HepG2 (cell line): ENCODE measurements around the gene RBMS2. TPM values are rescaled to one million over a fixed set of nuclear protein-coding genes. Genes with fewer than 3 reads are reported as not detected.

Experiments
- ATAC-seq: fragments of 200-7000 bp; cut with Tn5 transposase; 3 replicates; pipeline ENCODE4 v1.9.1; 2020; ENCODE audit warnings: mild to moderate bottlenecking, moderate library complexity
- BruUV-seq: library from RNA; stranded (reverse); fragments of 400-500 nt; replicated peaks from 2 replicates; lab custom pipeline; 2021; lab: Mats Ljungman, UMichigan
- CTCF ChIA-PET: fragments of 300-600 bp; formaldehyde crosslinking; extraction: SDS; loops from one replicate; lab custom pipeline; 2021; ENCODE audit warnings: low total read pairs, inconsistent platforms, low intra/inter-chr PET ratio; lab: Yijun Ruan, JAX
- POLR2A ChIA-PET: fragments of 350-600 bp; sonication (Branson Sonifier 250); formaldehyde crosslinking; loops from one replicate; lab custom pipeline; 2020; ENCODE audit warnings: antibody characterized with exemption, inconsistent platforms; lab: Yijun Ruan, JAX
- DNase-seq: peaks from one replicate; pipeline ENCODE4 v3.0.0-alpha.2; 2015; ENCODE audit warnings: low spot score
- FAIRE-seq: peaks from 3 replicates; lab custom pipeline; 2011; peaks lifted over from hg19 to GRCh38; lab: Jason Lieb, UNC
- H2AFZ ChIP-seq: one replicate; pipeline ENCODE4 v1.6.1; 2011; ENCODE audit warnings: low read length, inconsistent platforms
- H3K27ac ChIP-seq: fragments of 300-600 bp; 3 replicates; pipeline ENCODE4 v1.8.0; 2011; ENCODE audit warnings: mixed run types, mild to moderate bottlenecking, mixed read lengths, low read length, inconsistent platforms; ENCODE audit not compliant: insufficient read depth; ENCODE audit errors: extremely low read length
- H3K27me3 ChIP-seq, 2 experiments: fragments of 200-600 bp in 1 of 2; 2 replicates in 1 of 2; 3 replicates in 1 of 2; pipeline versions ENCODE4 v1.6.0 to v1.8.0; 2011; ENCODE audit warnings: low read length in 2 of 2, mild to moderate bottlenecking in 2 of 2, moderate library complexity in 2 of 2, inconsistent platforms in 1 of 2; ENCODE audit not compliant: insufficient read depth in 2 of 2, control insufficient read depth in 1 of 2
- H3K36me3 ChIP-seq, 2 experiments: fragments of 200-600 bp in 1 of 2; replicated peaks in 1 of 2; 2 replicates in 1 of 2; 3 replicates in 1 of 2; pipeline versions ENCODE4 v1.5.1 to v1.8.0; 2011; ENCODE audit warnings: low read length in 2 of 2, inconsistent platforms in 1 of 2; ENCODE audit not compliant: insufficient read depth in 2 of 2, control insufficient read depth in 1 of 2
- H3K4me1 ChIP-seq: 2 replicates; pipeline ENCODE4 v1.5.1; 2012; ENCODE audit warnings: low read length, inconsistent platforms; ENCODE audit not compliant: insufficient read depth
- H3K4me2 ChIP-seq: 2 replicates; pipeline ENCODE4 v1.6.0; 2011; ENCODE audit warnings: low read depth, low read length, inconsistent platforms
- H3K4me3 ChIP-seq, 3 experiments: fragments of 200-600 bp in 1 of 3; sonication (generic), shearing (Covaris generic) in 1 of 3; replicated peaks in 1 of 3; 2 replicates each; pipeline ENCODE4 v1.5.1; 2011 to 2016; ENCODE audit warnings: low read length in 3 of 3, inconsistent platforms in 2 of 3, low read depth in 2 of 3, mild to moderate bottlenecking in 2 of 3, control low read depth in 1 of 3, mixed read lengths in 1 of 3; ENCODE audit not compliant: insufficient read depth in 1 of 3
- H3K79me2 ChIP-seq: one replicate; pipeline ENCODE4 v1.6.1; 2011; ENCODE audit warnings: low read length, inconsistent platforms; ENCODE audit not compliant: insufficient read depth
- H3K9ac ChIP-seq: 2 replicates; pipeline ENCODE4 v1.6.0; 2011; ENCODE audit warnings: mild to moderate bottlenecking, low read depth, low read length, inconsistent platforms; ENCODE audit not compliant: insufficient read depth
- H3K9me3 ChIP-seq: 2 replicates; pipeline ENCODE4 v1.5.1; 2012; ENCODE audit warnings: mild to moderate bottlenecking, low read length
- H4K20me1 ChIP-seq: 2 replicates; pipeline ENCODE4 v1.6.0; 2011; ENCODE audit warnings: inconsistent platforms, mild to moderate bottlenecking, low read length, moderate library complexity; ENCODE audit not compliant: insufficient read depth
- ELF4 ChIP-seq: sonication (generic); formaldehyde crosslinking; IDR thresholded peaks from 2 replicates; pipeline ENCODE4 v1.5.0; 2020; ENCODE audit warnings: missing genetic modification reagents, mild to moderate bottlenecking, moderate library complexity, borderline replicate concordance
- FIP1L1 ChIP-seq: fragments of 200-400 bp; formaldehyde crosslinking; IDR thresholded peaks from 2 replicates; pipeline ENCODE4 v1.6.1; 2018; ENCODE audit warnings: low read depth, mild to moderate bottlenecking, low read length, moderate library complexity, borderline replicate concordance; ENCODE audit not compliant: insufficient read depth
- HMGA1 ChIP-seq: sonication (generic); formaldehyde crosslinking; conservative IDR thresholded peaks from 2 replicates; pipeline ENCODE4 v1.4.0; 2020; ENCODE audit warnings: missing genetic modification reagents
- HOXA9 ChIP-seq: sonication (generic); formaldehyde crosslinking; IDR thresholded peaks from 2 replicates; pipeline ENCODE4 v1.8.1; 2022; ENCODE audit warnings: missing genetic modification reagents, mild to moderate bottlenecking, moderate library complexity, borderline replicate concordance
- MAFK ChIP-seq, 2 experiments: IDR thresholded peaks in 1 of 2; conservative IDR thresholded peaks in 1 of 2; 2 replicates each; pipeline ENCODE4 v1.6.1; 2011; ENCODE audit warnings: improper control_type of control experiment in 2 of 2, low read length in 2 of 2
- PHF21A ChIP-seq: sonication (generic); formaldehyde crosslinking; IDR thresholded peaks from 2 replicates; pipeline ENCODE4 v1.5.0; 2020; ENCODE audit warnings: mild to moderate bottlenecking, missing genetic modification reagents
- REST ChIP-seq, 2 experiments: IDR thresholded peaks; 2 replicates each; pipeline ENCODE4 v1.6.1; 2011 to 2012; ENCODE audit warnings: low read length in 2 of 2, borderline replicate concordance in 1 of 2, low read depth in 1 of 2, mild to moderate bottlenecking in 1 of 2, moderate library complexity in 1 of 2
- ZBED4 ChIP-seq: sonication (generic); formaldehyde crosslinking; IDR thresholded peaks from 2 replicates; pipeline ENCODE4 v1.4.0; 2020; ENCODE audit warnings: missing genetic modification reagents, borderline replicate concordance
- ZHX1 ChIP-seq: sonication (generic); formaldehyde crosslinking; IDR thresholded peaks from 2 replicates; pipeline ENCODE4 v1.8.1; 2022; ENCODE audit warnings: low read depth, mild to moderate bottlenecking, missing genetic modification reagents
- ZNF264 ChIP-seq: sonication (generic); formaldehyde crosslinking; IDR thresholded peaks from 2 replicates; pipeline ENCODE4 v1.4.0; 2020; ENCODE audit warnings: missing genetic modification reagents
- ZNF354B ChIP-seq: sonication (generic); formaldehyde crosslinking; IDR thresholded peaks from 2 replicates; pipeline ENCODE4 v1.8.0; 2022; ENCODE audit warnings: mild to moderate bottlenecking, missing genetic modification reagents
- ZNF382 ChIP-seq: sonication (generic); formaldehyde crosslinking; IDR thresholded peaks from 2 replicates; pipeline ENCODE4 v1.5.0; 2020; ENCODE audit warnings: missing genetic modification reagents, mild to moderate bottlenecking, borderline replicate concordance
- WGBS: methylation state at CpG from one replicate; pipeline ENCODE4 v1.1.6; 2017; ENCODE audit warnings: low lambda C conversion rate; 5-methylcytosine and 5-hydroxymethylcytosine counted together
- in situ Hi-C: cut with HindIII; loops from 2 replicates; pipeline ENCODE4 v1.10.0; 2017; ENCODE audit warnings: low pct_unique_long_range_greater_than_20kb; ENCODE audit not compliant: extremely low pct_ligation_motif_present
- intact Hi-C: fragments of 100-400 bp; cut with micrococcal nuclease; formaldehyde crosslinking; loops from one replicate; pipeline ENCODE4 v1.10.0; 2022; ENCODE audit not compliant: unreplicated experiment
- polyA plus RNA-seq, 8 experiments: library from polyadenylated mRNA; depleted of rRNA in 3 of 8; stranded (reverse) in 7 of 8; unstranded in 1 of 8; fragments of >200 nt; fragmentation: Illumina TruSeq in 4 of 8; extraction: Trizol in 4 of 8; gene quantifications; 2 replicates each; pipeline versions ENCODE4 v1.2.1 to v1.2.3, GENCODE V29; 2011 to 2016; ENCODE audit warnings: low read depth in 4 of 8, missing spikeins in 1 of 8, mixed read lengths in 1 of 8; ENCODE audit not compliant: insufficient read depth in 1 of 8
- total RNA-seq, 5 experiments: library from RNA; depleted of rRNA; stranded (reverse); fragments of >200 nt; fragmentation: Illumina TruSeq; extraction: Trizol; gene quantifications; 2 replicates each; pipeline ENCODE4 v1.2.3, GENCODE V29; 2016; ENCODE audit warnings: low read depth in 1 of 5

Gene RBMS2
- total and polyA plus RNA-seq, 2 of the 13 experiments (the other 11 are each of a cell fraction or from before 2014, with no cell fraction given) = 0.53 to 7.4 TPM

GRCh38 chr12:56537546-56537945 is 15.9 kb downstream of the RBMS2 start (continued):
- TF ChIP-seq ZBED4 (CRISPR knock-in tag) (no peak), ZNF354B (CRISPR knock-in tag) (no peak), ELF4 (CRISPR knock-in tag) (no peak), HOXA9 (CRISPR knock-in tag) (no peak), MAFK (conservative IDR thresholded peaks at IDR 0.05 in 1 of 2, IDR thresholded peaks at IDR 0.05 in 1 of 2; ENCODE audit: low read length in 2 of 2) (no peak), ZNF264 (CRISPR knock-in tag) (no peak)

- Histone ChIP-seq H3K9me3 (no peaks in the 10 kb centered on the region), H3K4me1 (peaks cover 8% of the 10 kb centered on the region; the same call in 1 of the 2 replicates), H3K79me2 (no peaks in the 10 kb centered on the region), H3K4me2 (no peak overlapping the region), H3K36me3 (no peaks in the 10 kb centered on the region), H3K27ac (no peak overlapping the region), H3K4me3 (no peak overlapping the region), H2AFZ (no peak overlapping the region), H3K9ac (no peak overlapping the region), H4K20me1 (no peaks in the 10 kb centered on the region), H3K27me3 (no peaks in the 10 kb centered on the region; a peak in 1 of 5 replicates)
- CTCF ChIA-PET = no interaction called here
- intact Hi-C loops (no loop called here), in situ Hi-C loops (no loop called here)
- WGBS = 60% methylated on average over 2 of the region's 2 CpGs
- BruUV-seq = no TSS peak
- POLR2A ChIA-PET = no interaction called here
- ATAC-seq (no peak), DNase-seq (no peak), FAIRE-seq (no peak)
- TF ChIP-seq ZHX1 (no peak), FIP1L1 (no peak), PHF21A (CRISPR knock-in tag) (no peak), HMGA1 (CRISPR knock-in tag) (no peak), ZNF382 (no peak), REST (IDR thresholded peaks at IDR 0.05; ENCODE audit: borderline replicate concordance in 1 of 2, low read depth in 1 of 2, low read length in 2 of 2) (no peak)
Observed at GRCh38 chr12:56541631-56542030, 20.0 kb downstream of the RBMS2 start.
